GM19452 (cell line): ENCODE measurements around the gene PRKACA.

ENCODE experiments used
- ATAC-seq: cut with Tn5 transposase; IDR thresholded peaks from one replicate; pipeline ENCODE4 v1.9.1; 2021; ENCODE audit not compliant: unreplicated experiment

The PRKACA gene

GRCh38 chr19:14117668-14118164 is at the start of gene PRKACA:
Gene PRKACA, minus strand, starts transcription at chr19:14117762. Its CDS starts 215 bp downstream, at chr19:14117547.
- peak; percentile 85 for ATAC-seq

GRCh38 chr19:14166999-14167575 is 49.5 kb upstream of the PRKACA start:
- no peak for ATAC-seq

GRCh38 chr19:14165990-14166830 is 48.6 kb upstream of the PRKACA start:
- ATAC-seq = no peak

- no peak for ATAC-seq
Observed at GRCh38 chr19:14164724-14165493, 47.3 kb upstream of the PRKACA start.

- no peak for ATAC-seq
Observed at GRCh38 chr19:14164082-14164481, 46.5 kb upstream of the PRKACA start.

- no peak for ATAC-seq
Observed at GRCh38 chr19:14162871-14163297, 45.3 kb upstream of the PRKACA start.

- ATAC-seq = no peak
Observed at GRCh38 chr19:14161305-14161704, 43.7 kb upstream of the PRKACA start.

GRCh38 chr19:14160017-14160703 is 42.6 kb upstream of the PRKACA start:
- no peak for ATAC-seq

- ATAC-seq = no peak
Observed at GRCh38 chr19:14159059-14159458, 41.5 kb upstream of the PRKACA start.

- no peak for ATAC-seq
Observed at GRCh38 chr19:14158276-14159023, 40.9 kb upstream of the PRKACA start.

- ATAC-seq = no peak
Observed at GRCh38 chr19:14156971-14157717, 39.6 kb upstream of the PRKACA start.

GRCh38 chr19:14156122-14156521 is 38.6 kb upstream of the PRKACA start:
- ATAC-seq = no peak

- no peak for ATAC-seq
Observed at GRCh38 chr19:14155371-14155770, 37.8 kb upstream of the PRKACA start.

GRCh38 chr19:14152713-14153112 is 35.2 kb upstream of the PRKACA start:
- no peak for ATAC-seq

- ATAC-seq = no peak
Observed at GRCh38 chr19:14150770-14151661, 33.5 kb upstream of the PRKACA start.

GRCh38 chr19:14150041-14150769 is 32.6 kb upstream of the PRKACA start:
- no peak for ATAC-seq

- no peak for ATAC-seq
Observed at GRCh38 chr19:14149509-14149994, 32.0 kb upstream of the PRKACA start.
